GM20000 (cell line): ENCODE data around the gene F8.

Experiments
- DNase-seq: peaks from one replicate; pipeline ENCODE4 v3.0.0; 2012; ENCODE audit warnings: low spot score
- TF ChIP-seq, protein P1 (sequence below): IDR thresholded peaks from 2 replicates; pipeline ENCODE4 v1.5.1; 2012; ENCODE audit warnings: mild to moderate bottlenecking, control low read depth; ENCODE audit errors: extremely low read depth, missing control alignments

F8 gene

DNA sequence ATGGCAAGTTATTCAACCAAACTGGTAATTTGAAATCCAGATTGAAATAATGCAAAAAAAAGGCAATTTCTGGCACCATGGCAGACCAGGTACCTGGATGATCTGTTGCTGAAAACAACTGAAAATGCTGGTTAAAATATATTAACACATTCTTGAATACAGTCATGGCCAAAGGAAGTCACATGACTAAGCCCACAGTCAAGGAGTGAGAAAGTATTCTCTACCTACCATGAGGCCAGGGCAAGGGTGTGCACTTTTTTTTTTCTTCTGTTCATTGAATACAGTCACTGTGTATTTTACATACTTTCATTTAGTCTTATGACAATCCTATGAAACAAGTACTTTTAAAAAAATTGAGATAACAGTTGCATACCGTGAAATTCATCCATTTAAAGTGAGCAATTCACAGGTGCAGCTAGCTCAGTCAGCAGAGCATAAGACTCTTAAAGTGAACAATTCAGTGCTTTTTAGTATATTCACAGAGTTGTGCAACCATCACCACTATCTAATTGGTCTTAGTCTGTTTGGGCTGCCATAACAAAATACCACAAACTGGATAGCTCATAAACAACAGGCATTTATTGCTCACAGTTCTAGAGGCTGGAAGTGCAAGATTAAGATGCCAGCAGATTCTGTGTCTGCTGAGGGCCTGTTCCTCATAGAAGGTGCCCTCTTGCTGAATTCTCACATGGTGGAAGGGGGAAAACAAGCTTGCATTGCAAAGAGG, 212.4 kb downstream of the F8 start:
- DNase-seq: no peak
- TF ChIP-seq, protein P1, sequence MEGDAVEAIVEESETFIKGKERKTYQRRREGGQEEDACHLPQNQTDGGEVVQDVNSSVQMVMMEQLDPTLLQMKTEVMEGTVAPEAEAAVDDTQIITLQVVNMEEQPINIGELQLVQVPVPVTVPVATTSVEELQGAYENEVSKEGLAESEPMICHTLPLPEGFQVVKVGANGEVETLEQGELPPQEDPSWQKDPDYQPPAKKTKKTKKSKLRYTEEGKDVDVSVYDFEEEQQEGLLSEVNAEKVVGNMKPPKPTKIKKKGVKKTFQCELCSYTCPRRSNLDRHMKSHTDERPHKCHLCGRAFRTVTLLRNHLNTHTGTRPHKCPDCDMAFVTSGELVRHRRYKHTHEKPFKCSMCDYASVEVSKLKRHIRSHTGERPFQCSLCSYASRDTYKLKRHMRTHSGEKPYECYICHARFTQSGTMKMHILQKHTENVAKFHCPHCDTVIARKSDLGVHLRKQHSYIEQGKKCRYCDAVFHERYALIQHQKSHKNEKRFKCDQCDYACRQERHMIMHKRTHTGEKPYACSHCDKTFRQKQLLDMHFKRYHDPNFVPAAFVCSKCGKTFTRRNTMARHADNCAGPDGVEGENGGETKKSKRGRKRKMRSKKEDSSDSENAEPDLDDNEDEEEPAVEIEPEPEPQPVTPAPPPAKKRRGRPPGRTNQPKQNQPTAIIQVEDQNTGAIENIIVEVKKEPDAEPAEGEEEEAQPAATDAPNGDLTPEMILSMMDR: no peak

DNA sequence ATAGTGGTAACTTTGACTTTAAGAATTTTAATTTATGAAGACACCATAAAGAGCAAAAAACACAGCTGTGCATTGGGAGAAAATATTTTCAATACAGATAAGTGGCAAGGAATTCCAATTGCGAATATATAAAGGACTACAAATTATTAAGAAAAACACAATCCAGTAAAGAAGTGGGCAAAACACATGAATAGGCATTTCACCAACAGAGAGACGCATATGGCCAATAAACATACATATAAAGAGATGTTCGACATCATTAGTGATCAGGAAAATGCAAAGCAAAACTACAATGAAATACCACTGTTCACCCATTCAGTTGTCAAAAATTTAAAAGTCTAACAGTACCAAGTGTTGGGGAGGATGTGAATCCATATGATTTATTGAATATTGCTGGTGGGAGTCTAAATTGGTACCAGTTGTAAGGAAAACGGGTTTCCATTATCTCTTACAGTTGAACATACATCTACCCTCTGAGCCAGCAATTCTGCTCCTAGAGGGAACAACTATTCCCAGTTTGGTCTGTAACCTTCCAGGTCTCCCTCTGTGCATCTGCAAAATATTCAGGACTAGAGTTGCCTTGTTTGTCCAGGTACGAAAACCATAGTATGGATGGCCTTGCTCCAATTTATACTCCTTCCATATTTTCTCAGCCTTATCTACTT, 215.6 kb downstream of the F8 start:
- no peak for DNase-seq
- TF ChIP-seq, protein P1: no peak

DNA sequence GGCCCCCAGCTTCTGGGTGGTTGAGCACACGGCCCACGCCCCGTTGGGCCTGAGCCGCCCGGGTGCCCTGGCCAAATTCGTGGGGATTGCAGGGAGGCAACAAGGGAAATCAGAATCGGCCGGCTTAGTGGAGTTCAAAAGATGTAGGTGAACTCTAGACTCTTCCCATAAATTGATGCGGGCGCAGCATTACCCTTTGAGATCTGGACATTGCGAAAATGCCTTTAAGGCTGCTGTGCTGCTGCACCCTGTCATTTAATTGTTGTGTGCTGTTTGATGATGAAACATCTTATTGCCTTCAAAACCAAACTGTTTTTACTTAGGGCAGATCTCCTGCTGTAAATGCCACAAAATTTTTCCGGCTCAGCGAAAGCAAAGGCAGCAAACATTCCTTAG, 216.8 kb downstream of the F8 start:
- TF ChIP-seq, protein P1: no peak
- DNase-seq: no peak

DNA sequence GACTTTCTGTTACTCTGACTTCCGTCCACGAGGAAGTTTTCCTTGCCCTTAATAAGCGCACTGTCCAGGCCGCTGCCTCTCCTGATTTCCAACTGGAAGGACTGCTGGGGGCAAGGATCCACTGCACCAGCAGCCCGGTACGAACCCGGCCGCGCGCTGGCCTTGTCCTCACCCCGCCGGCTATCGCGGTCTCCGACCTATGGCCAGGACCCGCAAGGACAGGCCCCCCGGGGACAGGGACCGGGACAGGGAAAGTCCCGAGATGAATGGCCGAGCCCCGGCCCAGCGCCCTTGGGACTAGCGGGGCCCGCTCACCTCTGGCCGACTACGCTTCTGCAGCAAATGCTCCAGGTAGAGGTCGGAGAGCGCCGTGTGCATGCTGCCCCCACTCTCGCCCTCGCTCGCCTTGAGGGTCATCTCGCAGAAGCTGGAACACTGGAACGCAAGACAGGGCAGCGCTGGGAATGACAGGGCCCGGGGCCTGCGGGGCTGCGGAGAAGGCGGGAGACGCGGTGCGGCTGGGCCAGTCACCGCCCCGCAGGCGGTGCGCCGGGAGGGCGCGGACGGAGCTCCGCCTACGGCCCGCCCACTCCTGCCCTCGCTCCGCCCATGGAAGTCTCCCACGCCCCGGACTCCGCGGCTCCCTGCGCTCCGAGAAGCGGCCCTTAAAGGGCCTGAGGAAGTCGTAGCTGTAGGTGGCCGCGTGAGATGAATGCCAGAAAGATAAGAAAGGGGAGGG, 217.4 kb downstream of the F8 start, which contains the start of gene MPP1:
MPP1 (minus strand) TSS at position 529 of the 739 bp plus-strand sequence; CDS start at position 417, 112 bp downstream.
- TF ChIP-seq, protein P1: no peak
- DNase-seq: peak; percentile 88

DNA sequence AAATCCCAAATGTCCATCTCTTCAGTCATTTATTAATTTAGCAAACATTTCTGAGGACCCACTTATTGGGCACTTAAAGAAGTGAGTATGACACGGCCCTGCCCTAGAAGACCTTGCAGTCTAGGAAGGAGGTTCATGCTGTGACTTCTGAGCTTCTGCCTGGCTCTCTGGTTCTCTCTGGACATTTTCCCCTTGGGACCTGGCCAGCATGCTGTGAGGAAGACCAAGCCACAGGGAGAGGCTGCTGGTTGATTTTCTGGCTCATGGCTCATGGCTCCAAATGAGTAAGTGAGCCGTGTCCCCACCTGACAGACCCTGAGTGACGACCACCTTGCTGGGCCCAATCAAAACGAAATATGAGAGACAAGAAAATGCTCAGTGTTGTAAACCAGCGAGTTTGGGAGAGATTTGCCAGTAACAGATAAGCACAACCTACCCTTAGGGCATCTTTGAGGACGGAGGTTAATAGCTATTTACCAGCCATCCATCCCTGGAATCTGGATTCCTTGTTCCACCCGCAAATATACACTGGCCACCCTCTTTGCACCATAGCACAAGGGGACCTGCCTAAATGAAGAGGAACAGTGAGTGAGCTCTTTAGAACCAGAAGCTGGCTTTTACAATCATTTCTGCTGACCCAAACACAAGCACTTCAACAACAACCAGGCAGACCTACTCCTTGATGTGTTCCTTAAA, 218.1 kb downstream of the F8 start:
- DNase-seq: no peak
- TF ChIP-seq, protein P1: no peak

DNA sequence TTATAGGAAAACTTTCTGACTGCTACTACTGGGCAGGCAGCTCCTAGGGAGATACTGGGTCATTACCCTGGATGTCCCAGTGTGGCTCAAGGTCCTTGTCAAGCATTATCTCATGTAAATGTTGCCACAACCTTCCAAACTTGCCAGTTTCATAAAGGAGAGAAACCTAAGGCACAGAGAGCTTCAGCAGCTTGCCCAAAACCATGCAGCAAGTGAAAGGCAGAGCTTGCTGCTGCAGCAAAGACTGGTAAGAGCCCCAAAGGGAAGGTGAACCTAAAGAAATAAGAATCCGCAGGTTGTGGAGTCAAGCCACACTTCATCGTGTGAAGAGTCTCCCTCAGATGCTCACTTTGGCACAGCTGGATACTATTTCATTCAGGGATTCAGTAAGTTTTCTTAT, 219.6 kb downstream of the F8 start:
- TF ChIP-seq, protein P1: no peak
- DNase-seq: no peak
